H9 (cell line): ENCODE results near the gene SDHA. TPM values are rescaled to one million over a fixed set of nuclear protein-coding genes. Genes with fewer than 3 reads are reported as not detected.
"Not testable (repeated sequence)": the region's sequence is repeated elsewhere in the genome, so short reads cannot be mapped to it uniquely, and the experiment has no call there.

Experiments used
- DNase-seq: peaks from one replicate; pipeline ENCODE4 v3.0.0-alpha.2; 2017
- H2AFZ ChIP-seq: one replicate; pipeline ENCODE4 v1.6.1; 2013; ENCODE audit warnings: mild to moderate bottlenecking, low read length, control low read depth, moderate library complexity
- H2AK5ac ChIP-seq: 2 replicates; pipeline ENCODE4 v1.6.1; 2013; ENCODE audit warnings: low read length, control low read depth, mixed read lengths; ENCODE audit not compliant: insufficient read length
- H2BK120ac ChIP-seq: one replicate; pipeline ENCODE4 v1.6.1; 2013; ENCODE audit warnings: low read depth, mild to moderate bottlenecking, low read length, control low read depth, inconsistent platforms; ENCODE audit not compliant: poor library complexity, severe bottlenecking
- H2BK12ac ChIP-seq: 2 replicates; pipeline ENCODE4 v1.6.1; 2013; ENCODE audit warnings: low read length, control low read depth, mixed read lengths, low read depth; ENCODE audit not compliant: insufficient read length
- H2BK15ac ChIP-seq: 2 replicates; pipeline ENCODE4 v1.6.1; 2013; ENCODE audit warnings: low read depth, low read length, control low read depth
- H2BK20ac ChIP-seq: one replicate; pipeline ENCODE4 v1.6.1; 2013; ENCODE audit warnings: low read depth, mild to moderate bottlenecking, low read length, control low read depth, inconsistent platforms; ENCODE audit not compliant: poor library complexity, severe bottlenecking
- H2BK5ac ChIP-seq: 2 replicates; pipeline ENCODE4 v1.6.1; 2013; ENCODE audit warnings: low read length, control low read depth, mixed read lengths; ENCODE audit not compliant: insufficient read length
- H3K14ac ChIP-seq: 2 replicates; pipeline ENCODE4 v1.6.1; 2013; ENCODE audit warnings: low read length, control low read depth; ENCODE audit not compliant: insufficient read depth
- H3K18ac ChIP-seq: 2 replicates; pipeline ENCODE4 v1.6.1; 2013; ENCODE audit warnings: low read depth, mild to moderate bottlenecking, mixed read lengths, low read length, control low read depth; ENCODE audit not compliant: insufficient read length
- H3K23ac ChIP-seq: 2 replicates; pipeline ENCODE4 v1.6.1; 2013; ENCODE audit warnings: low read length, control low read depth, mixed read lengths, low read depth; ENCODE audit not compliant: insufficient read length
- H3K23me2 ChIP-seq: 2 replicates; pipeline ENCODE4 v1.6.1; 2013; ENCODE audit warnings: low read depth, mild to moderate bottlenecking, mixed read lengths, low read length, control low read depth; ENCODE audit not compliant: insufficient read length, poor library complexity, severe bottlenecking
- H3K27ac ChIP-seq: 2 replicates; pipeline ENCODE4 v1.5.1; 2013; ENCODE audit warnings: low read length, control low read depth, mixed read lengths, low read depth; ENCODE audit not compliant: insufficient read length
- H3K27me3 ChIP-seq: 2 replicates; pipeline ENCODE4 v1.6.1; 2013; ENCODE audit warnings: low read length, control low read depth, inconsistent platforms; ENCODE audit not compliant: insufficient read depth
- H3K4ac ChIP-seq: 2 replicates; pipeline ENCODE4 v1.6.1; 2013; ENCODE audit warnings: low read depth, mild to moderate bottlenecking, control low read depth, inconsistent platforms, low read length, moderate library complexity
- H3K4me1 ChIP-seq: 2 replicates; pipeline ENCODE4 v1.6.1; 2013; ENCODE audit warnings: low read length, control low read depth, inconsistent platforms; ENCODE audit not compliant: insufficient read depth
- H3K4me2 ChIP-seq: 2 replicates; pipeline ENCODE4 v1.6.1; 2013; ENCODE audit warnings: low read length, control low read depth, mixed read lengths; ENCODE audit not compliant: insufficient read length, insufficient read depth
- H3K56ac ChIP-seq: 2 replicates; pipeline ENCODE4 v1.6.1; 2013; ENCODE audit warnings: low read depth, mild to moderate bottlenecking, mixed read lengths, low read length, control low read depth; ENCODE audit not compliant: insufficient read length
- H3K79me1 ChIP-seq: 2 replicates; pipeline ENCODE4 v1.6.1; 2013; ENCODE audit warnings: low read depth, mild to moderate bottlenecking, moderate library complexity, low read length, control low read depth, inconsistent platforms; ENCODE audit not compliant: insufficient read depth, poor library complexity, severe bottlenecking
- H3K79me2 ChIP-seq: 2 replicates; pipeline ENCODE4 v1.6.1; 2013; ENCODE audit warnings: low read length, control low read depth, inconsistent platforms; ENCODE audit not compliant: insufficient read depth
- H3K9ac ChIP-seq: 2 replicates; pipeline ENCODE4 v1.6.1; 2013; ENCODE audit warnings: low read length, control low read depth, mixed read lengths; ENCODE audit not compliant: insufficient read length; ENCODE audit errors: extremely low read depth
- H3K9me3 ChIP-seq: one replicate; pipeline ENCODE4 v1.6.1; 2013; ENCODE audit warnings: low read depth, low read length, inconsistent platforms; ENCODE audit not compliant: control insufficient read depth
- H3T11ph ChIP-seq: one replicate; pipeline ENCODE4 v1.6.1; 2013; ENCODE audit warnings: mild to moderate bottlenecking, low read length, control low read depth, inconsistent platforms
- H4K20me1 ChIP-seq: one replicate; pipeline ENCODE4 v1.6.1; 2013; ENCODE audit not compliant: control insufficient read depth, insufficient read length, insufficient read depth
- H4K5ac ChIP-seq: 2 replicates; pipeline ENCODE4 v1.6.1; 2013; ENCODE audit warnings: low read depth, mild to moderate bottlenecking, mixed read lengths, low read length, control low read depth; ENCODE audit not compliant: insufficient read length
- H4K8ac ChIP-seq: replicated peaks from 2 replicates; pipeline ENCODE4 v1.6.1; 2013; ENCODE audit warnings: low read length, control low read depth, mixed read lengths, low read depth; ENCODE audit not compliant: insufficient read length
- H4K91ac ChIP-seq: 2 replicates; pipeline ENCODE4 v1.6.1; 2013; ENCODE audit warnings: low read depth, mild to moderate bottlenecking, moderate library complexity, mixed read lengths, low read length, control low read depth; ENCODE audit not compliant: insufficient read length
- H3K27ac Mint-ChIP-seq, 3 experiments: 2 replicates in 2 of 3; 3 replicates in 1 of 3; pipeline ENCODE4 v1.8.0; 2020 to 2021; ENCODE audit warnings: mixed read lengths in 3 of 3, mild to moderate bottlenecking in 1 of 3, moderate library complexity in 1 of 3
- H3K27me3 Mint-ChIP-seq: 2 replicates; pipeline ENCODE4 v1.8.0; 2021; ENCODE audit warnings: low read depth, mild to moderate bottlenecking, moderate library complexity, mixed read lengths
- H3K36me3 Mint-ChIP-seq, 3 experiments: 2 replicates in 2 of 3; 3 replicates in 1 of 3; pipeline ENCODE4 v1.8.0; 2020 to 2021; ENCODE audit warnings: low read depth in 3 of 3, mixed read lengths in 3 of 3; ENCODE audit not compliant: insufficient read depth in 1 of 3
- H3K4me1 Mint-ChIP-seq, 2 experiments: 2 replicates each; pipeline ENCODE4 v1.8.0; 2020; ENCODE audit warnings: mixed read lengths in 2 of 2
- H3K4me3 Mint-ChIP-seq, 2 experiments: 2 replicates in 1 of 2; 3 replicates in 1 of 2; pipeline ENCODE4 v1.8.0; 2020 to 2021; ENCODE audit warnings: mild to moderate bottlenecking in 2 of 2, mixed read lengths in 2 of 2, moderate library complexity in 1 of 2
- H3K9me3 Mint-ChIP-seq, 2 experiments: 2 replicates in 1 of 2; 3 replicates in 1 of 2; pipeline ENCODE4 v1.8.0; 2020; ENCODE audit warnings: mild to moderate bottlenecking in 2 of 2, mixed read lengths in 2 of 2, moderate library complexity in 1 of 2
- WGBS: extraction: QIAGEN DNeasy Blood & Tissue Kit; methylation state at CpG from one replicate; pipeline ENCODE4 v1.1.7; 2013; ENCODE audit warnings: missing lambda C conversion rate, low lambda C conversion rate, mixed read lengths; ENCODE audit not compliant: insufficient read length; ENCODE audit errors: extremely low coverage; 5-methylcytosine and 5-hydroxymethylcytosine counted together
- total RNA-seq: library from RNA; stranded (reverse); gene quantifications from 2 replicates; pipeline ENCODE4 v1.2.1, GENCODE V29; 2021

The SDHA gene
- total RNA-seq, 1 experiment from 2014 or later = 84.8 TPM

DNA sequence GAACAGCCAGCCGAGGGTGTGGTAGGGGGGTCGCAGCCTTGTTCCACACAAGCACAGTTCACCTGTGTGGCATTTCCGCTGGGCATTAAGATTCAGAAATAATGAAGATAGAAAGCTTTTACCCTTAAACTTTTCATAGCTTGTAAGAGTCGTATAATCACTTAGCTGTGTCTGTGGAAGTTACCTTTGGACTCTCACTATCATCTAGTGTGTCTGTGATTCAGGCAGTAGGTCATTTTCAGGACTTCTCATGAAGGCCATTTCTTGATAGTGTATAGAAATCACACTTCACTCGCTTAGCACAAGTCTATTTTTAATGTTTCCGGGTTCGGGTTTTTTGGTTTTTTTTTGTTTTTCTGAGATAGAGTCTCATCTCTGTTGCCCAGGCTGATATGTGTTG is 37.0 kb downstream of the SDHA start:
- not testable (repeated sequence) for H3K4me1 Mint-ChIP-seq, H3K27ac ChIP-seq, H3K4me3 Mint-ChIP-seq, H3K14ac ChIP-seq, H3K23ac ChIP-seq, H3K18ac ChIP-seq, H3K9me3 ChIP-seq, H3K27me3 Mint-ChIP-seq, H3K9ac ChIP-seq, H4K5ac ChIP-seq, H2BK5ac ChIP-seq, H2AFZ ChIP-seq, H4K8ac ChIP-seq, H3K27ac Mint-ChIP-seq, H3K4me1 ChIP-seq, H3T11ph ChIP-seq, H2BK12ac ChIP-seq, H3K79me1 ChIP-seq, H3K27me3 ChIP-seq, H4K20me1 ChIP-seq, H2BK15ac ChIP-seq, H3K79me2 ChIP-seq, H2BK120ac ChIP-seq, H3K4me2 ChIP-seq, H3K4ac ChIP-seq, H3K56ac ChIP-seq, H2AK5ac ChIP-seq, H4K91ac ChIP-seq, H2BK20ac ChIP-seq, DNase-seq, H3K23me2 ChIP-seq
- Mint-ChIP-seq H3K36me3 (peaks cover 60 to 70% (median 64%) of the 10 kb centered on the region in 3 experiments), H3K9me3 (peaks cover 17 to 20% of the 10 kb centered on the region in 2 experiments)
- no CpG with 5 or more reads among the region's 7 CpGs for WGBS

GRCh38 chr5:256347-256746 is 38.2 kb downstream of the SDHA start:
- H3K79me1 ChIP-seq, H4K5ac ChIP-seq, H3K18ac ChIP-seq, H3K23ac ChIP-seq, H3K9ac ChIP-seq, H2BK12ac ChIP-seq, H4K20me1 ChIP-seq, H4K91ac ChIP-seq, H3K27ac ChIP-seq, H3K27ac Mint-ChIP-seq, H3K4me1 Mint-ChIP-seq, H3K4me3 Mint-ChIP-seq, H3K27me3 ChIP-seq, H3K23me2 ChIP-seq, H2BK120ac ChIP-seq, H3K79me2 ChIP-seq, H3T11ph ChIP-seq, H2BK15ac ChIP-seq, H3K4me2 ChIP-seq, H3K56ac ChIP-seq, H2BK20ac ChIP-seq, H2AK5ac ChIP-seq, H3K9me3 ChIP-seq, H2AFZ ChIP-seq, H3K4ac ChIP-seq, H3K4me1 ChIP-seq, H2BK5ac ChIP-seq, H4K8ac ChIP-seq, H3K27me3 Mint-ChIP-seq, H3K14ac ChIP-seq, DNase-seq: not testable (repeated sequence)
- WGBS = no CpG with 5 or more reads among the region's 8 CpGs
- Mint-ChIP-seq H3K36me3 (peaks cover 59 to 64% (median 59%) of the 10 kb centered on the region in 3 experiments), H3K9me3 (peaks cover 17 to 20% of the 10 kb centered on the region in 2 experiments)
